K562 (cell line): ENCODE measurements around the gene CKAP5.

Experiments
- CBFB ChIP-seq: sonication (generic); formaldehyde crosslinking; IDR thresholded peaks from 2 replicates; pipeline ENCODE4 v1.4.0; 2020; ENCODE audit warnings: mild to moderate bottlenecking, missing genetic modification reagents
- HMGN3 ChIP-seq: IDR thresholded peaks from 2 replicates; pipeline ENCODE4 v1.6.1; 2011; ENCODE audit warnings: borderline replicate concordance, low read depth, mild to moderate bottlenecking, mixed read lengths, low read length; ENCODE audit not compliant: insufficient read length; ENCODE audit errors: extremely low read depth
- NFIC ChIP-seq: fragments of 450-650 bp; IDR thresholded peaks from 2 replicates; pipeline ENCODE4 v1.6.1; 2017; ENCODE audit warnings: mild to moderate bottlenecking, inconsistent platforms
- NONO ChIP-seq, 2 experiments: fragments of 200-400 bp in 1 of 2; fragments of 450-650 bp in 1 of 2; formaldehyde crosslinking in 1 of 2; IDR thresholded peaks; 2 replicates each; pipeline ENCODE4 v1.6.1; 2017; ENCODE audit warnings: low read depth in 2 of 2, mild to moderate bottlenecking in 2 of 2, moderate library complexity in 2 of 2, low read length in 1 of 2
- POLR2A ChIP-seq: fragments of 450-650 bp; conservative IDR thresholded peaks from 2 replicates; pipeline ENCODE4 v1.6.1; 2016
- SPI1 ChIP-seq: IDR thresholded peaks from 2 replicates; pipeline ENCODE4 v1.6.1; 2011; ENCODE audit warnings: low read depth, low read length, control low read depth, borderline replicate concordance

- no peak for TF ChIP-seq HMGN3
- no peak for TF ChIP-seq NFIC
- no peak for TF ChIP-seq POLR2A
- TF ChIP-seq SPI1 = no peak
- TF ChIP-seq CBFB = no peak
- TF ChIP-seq NONO (IDR thresholded peaks at IDR 0.05; ENCODE audit: low read depth in 2 of 2, low read length in 1 of 2) = no peak
Measured at GRCh38 chr11:46694607-46695006, 151.5 kb downstream of the CKAP5 start.
